NB4 (cell line): ENCODE data around the gene CCND1.

Source experiments
- MYC ChIP-seq: IDR thresholded peaks from 2 replicates; pipeline ENCODE4 v1.6.1; 2011; ENCODE audit warnings: low read depth, low read length
- POLR2A ChIP-seq: IDR thresholded peaks from 2 replicates; pipeline ENCODE4 v1.6.1; 2011; ENCODE audit warnings: mild to moderate bottlenecking; ENCODE audit not compliant: insufficient read length; ENCODE audit errors: extremely low read depth
- TF ChIP-seq, protein P1 (sequence below): IDR thresholded peaks from one replicate; pipeline ENCODE4 v1.5.1; 2012; ENCODE audit warnings: low read depth, low read length
- TF ChIP-seq, protein P2 (sequence below): IDR thresholded peaks from 2 replicates; pipeline ENCODE4 v1.6.1; 2011; ENCODE audit warnings: low read depth, low read length

DNA sequence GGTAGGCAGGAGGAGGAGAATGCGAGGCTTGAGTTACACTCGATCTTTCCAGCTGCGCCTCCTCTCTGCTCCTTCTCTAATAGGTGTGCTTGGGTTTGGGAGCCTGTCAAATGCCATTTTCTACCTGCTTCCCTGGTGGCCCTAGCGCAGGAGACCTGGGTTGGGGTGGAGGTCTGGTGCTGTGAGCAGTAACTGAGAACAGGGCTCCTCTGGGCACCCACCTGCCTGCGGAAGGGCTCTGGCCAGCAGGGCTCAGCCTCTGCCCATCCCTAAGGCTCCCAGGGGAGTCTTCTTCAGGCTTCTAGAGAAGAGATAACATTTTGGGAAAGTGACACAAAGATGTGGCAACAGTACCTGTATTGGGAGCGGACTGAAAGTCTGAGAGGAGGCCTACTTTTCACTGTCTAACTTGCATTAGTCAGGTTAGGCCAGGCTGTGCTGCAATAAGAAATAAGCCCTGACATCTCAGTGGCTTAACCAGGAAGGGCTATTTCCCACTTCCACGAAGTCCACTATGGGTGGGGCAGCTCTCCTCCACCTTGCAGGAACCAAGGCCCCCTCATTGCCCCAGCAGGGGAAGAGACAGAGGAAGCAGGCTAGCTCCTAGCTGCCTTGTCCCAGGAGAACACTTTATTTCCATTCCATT, 41.8 kb downstream of the CCND1 start:
- TF ChIP-seq, protein P1, sequence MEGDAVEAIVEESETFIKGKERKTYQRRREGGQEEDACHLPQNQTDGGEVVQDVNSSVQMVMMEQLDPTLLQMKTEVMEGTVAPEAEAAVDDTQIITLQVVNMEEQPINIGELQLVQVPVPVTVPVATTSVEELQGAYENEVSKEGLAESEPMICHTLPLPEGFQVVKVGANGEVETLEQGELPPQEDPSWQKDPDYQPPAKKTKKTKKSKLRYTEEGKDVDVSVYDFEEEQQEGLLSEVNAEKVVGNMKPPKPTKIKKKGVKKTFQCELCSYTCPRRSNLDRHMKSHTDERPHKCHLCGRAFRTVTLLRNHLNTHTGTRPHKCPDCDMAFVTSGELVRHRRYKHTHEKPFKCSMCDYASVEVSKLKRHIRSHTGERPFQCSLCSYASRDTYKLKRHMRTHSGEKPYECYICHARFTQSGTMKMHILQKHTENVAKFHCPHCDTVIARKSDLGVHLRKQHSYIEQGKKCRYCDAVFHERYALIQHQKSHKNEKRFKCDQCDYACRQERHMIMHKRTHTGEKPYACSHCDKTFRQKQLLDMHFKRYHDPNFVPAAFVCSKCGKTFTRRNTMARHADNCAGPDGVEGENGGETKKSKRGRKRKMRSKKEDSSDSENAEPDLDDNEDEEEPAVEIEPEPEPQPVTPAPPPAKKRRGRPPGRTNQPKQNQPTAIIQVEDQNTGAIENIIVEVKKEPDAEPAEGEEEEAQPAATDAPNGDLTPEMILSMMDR: no peak
- TF ChIP-seq POLR2A: no peak
- TF ChIP-seq, protein P2, sequence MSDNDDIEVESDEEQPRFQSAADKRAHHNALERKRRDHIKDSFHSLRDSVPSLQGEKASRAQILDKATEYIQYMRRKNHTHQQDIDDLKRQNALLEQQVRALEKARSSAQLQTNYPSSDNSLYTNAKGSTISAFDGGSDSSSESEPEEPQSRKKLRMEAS: no peak
- no peak for TF ChIP-seq MYC
